GM04504 (cell line): ENCODE measurements around the gene DLL3.
"Not testable (repeated sequence)": the region's sequence is repeated elsewhere in the genome, so short reads cannot be mapped to it uniquely, and the experiment has no call there.

ENCODE experiments used
- DNase-seq: peaks from one replicate; pipeline ENCODE4 v3.0.0-alpha.2; 2012; ENCODE audit warnings: low read depth

The DLL3 gene

DNA sequence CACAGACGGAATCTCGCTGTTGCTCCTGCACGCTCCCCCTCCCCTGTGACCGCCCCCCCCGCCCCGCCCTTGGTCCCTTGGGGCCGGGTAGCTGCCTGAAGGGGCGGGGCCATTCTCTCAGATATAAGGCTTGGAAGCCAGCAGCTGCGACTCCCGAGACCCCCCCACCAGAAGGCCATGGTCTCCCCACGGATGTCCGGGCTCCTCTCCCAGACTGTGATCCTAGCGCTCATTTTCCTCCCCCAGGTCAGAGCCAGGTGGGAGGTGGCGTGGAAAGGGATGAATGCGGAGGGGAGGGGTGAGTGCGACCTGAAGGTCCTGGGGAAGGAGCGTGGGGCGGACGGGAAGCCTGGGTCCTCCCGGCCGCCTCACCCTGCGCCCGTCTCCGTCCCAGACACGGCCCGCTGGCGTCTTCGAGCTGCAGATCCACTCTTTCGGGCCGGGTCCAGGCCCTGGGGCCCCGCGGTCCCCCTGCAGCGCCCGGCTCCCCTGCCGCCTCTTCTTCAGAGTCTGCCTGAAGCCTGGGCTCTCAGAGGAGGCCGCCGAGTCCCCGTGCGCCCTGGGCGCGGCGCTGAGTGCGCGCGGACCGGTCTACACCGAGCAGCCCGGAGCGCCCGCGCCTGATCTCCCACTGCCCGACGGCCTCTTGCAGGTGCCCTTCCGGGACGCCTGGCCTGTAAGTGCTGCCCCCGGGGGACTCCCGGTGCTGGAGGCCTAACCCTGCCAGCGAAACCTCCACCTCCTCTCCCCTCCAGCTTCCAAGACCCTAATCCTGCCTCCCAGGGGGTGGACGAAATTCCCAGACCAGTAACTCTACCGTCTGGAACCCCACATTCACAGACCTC lies at the start of gene DLL3:
TSS of gene DLL3 (plus strand) at position 150 of the 845 bp plus-strand sequence. CDS start at position 178, 28 bp downstream.
- DNase-seq = no peak

DNA sequence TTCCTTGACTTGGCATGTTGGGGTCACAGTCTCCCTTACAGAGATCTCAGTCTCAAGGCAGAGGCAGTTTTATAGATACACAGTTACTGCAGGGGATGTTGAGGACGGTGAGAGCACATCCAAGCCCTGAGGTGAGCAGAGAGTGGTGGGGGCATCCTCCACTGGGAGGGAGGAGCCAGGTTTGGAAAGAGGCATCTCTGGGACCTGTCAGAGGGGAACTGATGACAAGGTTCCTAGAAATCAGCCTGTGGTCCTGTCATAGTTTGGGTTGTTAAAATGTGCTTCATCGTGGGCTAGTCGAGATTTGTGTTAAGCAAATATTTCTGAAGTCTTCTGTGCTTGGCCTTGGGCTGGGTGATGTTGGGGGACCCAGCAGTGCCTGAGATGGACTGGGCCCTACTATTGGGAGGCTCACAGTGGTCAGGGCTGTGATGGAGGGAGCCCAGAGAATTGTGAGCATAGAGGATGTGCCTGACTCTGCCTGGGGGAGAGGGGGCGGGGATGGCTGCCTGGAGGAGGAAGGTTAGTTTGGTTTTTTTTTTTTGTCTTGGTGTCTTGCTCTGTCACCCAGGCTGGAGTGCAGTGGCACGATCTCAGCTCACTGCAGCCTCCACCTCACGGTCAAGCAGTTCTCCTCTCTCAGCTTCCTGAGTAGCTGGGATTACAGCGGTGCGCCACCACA lies 49.5 kb upstream of the DLL3 start:
- DNase-seq = no peak

DNA sequence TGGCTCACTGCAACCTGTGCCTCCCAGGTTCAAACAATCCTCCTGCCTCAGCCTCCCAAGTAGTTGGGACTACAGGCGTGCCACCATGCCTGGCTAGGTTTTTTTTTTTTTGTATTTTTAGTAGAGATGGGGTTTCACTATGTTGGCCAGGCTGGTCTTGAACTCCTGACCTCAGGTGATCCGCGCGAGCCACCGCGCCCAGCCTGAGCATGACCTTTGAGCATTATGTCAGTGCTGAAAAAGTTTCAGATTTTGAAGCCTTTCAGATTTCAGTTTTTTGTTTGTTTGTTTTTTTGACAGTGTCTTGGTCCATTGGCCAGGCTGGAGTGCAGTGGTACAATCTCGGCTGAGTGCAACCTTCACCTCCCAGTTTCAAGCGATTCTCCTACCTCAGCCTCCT lies 47.5 kb upstream of the DLL3 start:
- DNase-seq = not testable (repeated sequence)

GRCh38 chr19:39463403-39463802 lies 35.3 kb upstream of the DLL3 start:
- no peak for DNase-seq

DNA sequence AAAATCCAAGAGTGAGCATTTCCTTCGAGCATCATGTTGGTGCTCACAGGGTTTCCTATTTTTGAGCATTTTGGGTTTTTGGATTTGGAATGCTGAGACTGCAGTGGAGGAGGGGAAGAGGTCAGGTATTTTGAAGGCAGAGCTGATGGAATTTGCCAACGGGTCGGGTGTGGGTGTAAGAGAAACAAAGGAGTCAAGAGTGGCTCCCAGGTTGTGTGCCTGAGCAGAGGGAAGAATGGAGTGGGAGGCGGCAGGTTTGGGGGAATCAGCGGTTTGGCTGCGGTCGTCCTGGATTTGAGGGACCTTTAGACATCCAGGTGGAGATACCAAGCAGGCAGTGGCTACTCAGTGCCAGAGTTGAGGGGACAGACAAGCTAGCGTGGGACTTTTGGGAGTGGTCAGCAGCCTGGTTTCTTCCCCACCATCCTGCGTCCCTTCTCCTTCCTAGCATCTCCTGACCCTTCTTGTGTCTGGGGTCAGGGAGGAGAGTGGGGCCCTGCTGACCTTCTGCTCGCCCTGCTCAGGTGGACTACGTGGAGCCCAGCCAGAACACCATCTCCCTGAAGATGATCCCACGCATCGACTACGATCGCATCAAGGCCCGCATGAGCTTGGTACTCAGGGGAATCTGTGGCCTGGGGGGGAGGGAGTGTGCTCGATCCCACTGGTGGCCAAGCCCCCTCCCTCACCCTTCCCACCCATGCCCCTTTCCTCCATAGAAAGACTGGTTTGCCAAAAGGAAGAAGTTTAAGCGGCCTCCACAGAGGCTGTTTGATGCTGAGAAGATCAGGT lies 32.6 kb upstream of the DLL3 start:
- DNase-seq = no peak

DNA sequence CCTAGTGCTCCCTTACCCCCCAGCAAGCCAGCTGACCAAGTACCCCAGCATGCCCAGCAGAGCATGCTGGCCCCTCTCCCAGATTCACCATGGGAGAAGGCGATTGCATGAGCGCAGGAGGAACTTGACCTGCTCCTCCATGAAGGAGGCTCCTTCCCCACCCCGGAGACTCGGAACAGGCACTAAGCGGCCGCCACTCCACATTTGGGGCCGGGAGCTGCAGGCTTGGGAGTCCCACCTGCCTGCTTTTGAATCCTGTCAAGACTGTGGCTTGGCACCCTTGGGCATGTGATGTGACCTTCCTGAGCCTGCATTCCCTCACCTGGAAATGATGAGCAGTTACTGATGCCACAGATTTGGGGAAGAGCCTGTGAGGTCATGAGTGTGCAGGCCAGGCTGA lies 30.8 kb upstream of the DLL3 start:
- no peak for DNase-seq

- DNase-seq = no peak
Observed at GRCh38 chr19:39469036-39469435, 29.7 kb upstream of the DLL3 start.

DNA sequence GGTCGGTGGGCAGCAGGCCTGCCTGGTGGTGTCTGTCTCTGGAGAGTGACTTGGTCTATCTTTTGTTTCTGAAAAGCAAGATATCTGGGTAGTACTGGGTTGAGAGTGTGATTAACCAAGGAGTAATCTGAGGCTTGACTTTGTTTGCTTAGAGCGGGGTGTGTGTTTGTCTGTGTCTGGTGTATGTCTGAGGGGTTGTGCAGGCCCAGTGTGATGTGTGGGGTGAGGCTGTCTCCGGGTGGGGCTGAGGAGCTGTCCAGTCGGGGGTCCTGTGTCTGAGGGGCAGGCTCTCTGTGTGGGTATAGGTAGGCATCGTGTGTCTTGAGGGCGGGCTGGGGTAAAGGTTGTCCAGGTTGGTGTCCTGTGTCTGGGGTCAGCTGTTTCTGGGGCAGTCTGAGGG lies 29.2 kb upstream of the DLL3 start:
- DNase-seq = no peak

DNA sequence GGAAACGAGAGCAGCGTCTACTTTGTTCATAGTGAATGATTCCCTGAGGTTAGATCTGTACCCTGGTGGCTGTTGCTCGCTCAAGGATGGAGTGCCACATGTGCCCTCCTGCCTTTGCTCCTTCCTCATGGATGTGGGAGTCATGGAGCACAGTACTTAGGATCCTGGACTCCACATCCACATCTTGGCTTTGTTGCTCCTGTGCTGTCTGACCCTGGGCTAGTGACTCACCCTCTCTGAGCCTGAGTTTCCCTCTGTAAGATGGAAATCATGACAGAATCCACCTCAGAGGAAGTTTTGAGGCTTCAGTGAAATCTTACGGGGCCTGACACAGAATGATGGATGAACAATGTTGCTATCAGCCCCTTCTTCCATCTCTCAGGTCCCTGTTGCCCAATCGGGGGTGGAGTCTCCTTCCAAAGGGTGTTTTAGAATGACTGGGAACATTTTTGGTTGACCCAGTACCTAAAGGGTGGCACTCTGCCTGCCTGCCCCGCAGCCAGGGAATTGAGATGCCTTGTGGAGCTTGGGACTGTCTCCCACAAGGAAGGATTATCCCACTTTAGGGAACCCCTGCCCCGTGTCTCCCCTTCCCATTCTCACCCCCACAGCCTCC lies 27.9 kb upstream of the DLL3 start:
- DNase-seq = no peak

- DNase-seq = no peak
Observed at GRCh38 chr19:39471756-39472536, 26.8 kb upstream of the DLL3 start.

- DNase-seq = no peak
Observed at GRCh38 chr19:39472746-39473442, 25.9 kb upstream of the DLL3 start.

DNA sequence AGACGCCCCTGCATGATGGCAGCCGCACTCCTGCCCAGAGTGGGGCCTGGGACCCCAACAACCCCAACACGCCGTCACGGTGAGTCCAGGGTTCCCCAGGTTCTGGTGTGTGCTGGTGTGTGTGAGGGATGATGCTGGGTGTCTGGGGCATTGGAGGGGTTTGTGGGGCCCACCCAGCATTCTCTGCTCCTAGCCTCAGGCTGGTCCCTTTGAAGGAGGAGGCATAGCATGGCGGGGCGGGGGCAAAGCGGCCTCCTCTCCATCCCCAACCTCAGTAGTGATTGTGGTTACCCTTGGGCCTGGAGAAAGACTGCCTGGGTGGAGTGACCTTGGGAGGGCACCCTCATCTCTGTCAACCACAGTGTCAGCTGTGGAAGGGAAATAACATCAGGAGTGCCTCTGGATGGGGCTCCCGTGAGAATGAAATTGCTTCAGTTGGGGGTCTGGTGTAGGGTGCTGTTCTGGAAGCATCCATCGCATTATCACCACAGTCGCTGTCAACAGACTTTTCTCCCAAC lies 25.2 kb upstream of the DLL3 start:
- no peak for DNase-seq

DNA sequence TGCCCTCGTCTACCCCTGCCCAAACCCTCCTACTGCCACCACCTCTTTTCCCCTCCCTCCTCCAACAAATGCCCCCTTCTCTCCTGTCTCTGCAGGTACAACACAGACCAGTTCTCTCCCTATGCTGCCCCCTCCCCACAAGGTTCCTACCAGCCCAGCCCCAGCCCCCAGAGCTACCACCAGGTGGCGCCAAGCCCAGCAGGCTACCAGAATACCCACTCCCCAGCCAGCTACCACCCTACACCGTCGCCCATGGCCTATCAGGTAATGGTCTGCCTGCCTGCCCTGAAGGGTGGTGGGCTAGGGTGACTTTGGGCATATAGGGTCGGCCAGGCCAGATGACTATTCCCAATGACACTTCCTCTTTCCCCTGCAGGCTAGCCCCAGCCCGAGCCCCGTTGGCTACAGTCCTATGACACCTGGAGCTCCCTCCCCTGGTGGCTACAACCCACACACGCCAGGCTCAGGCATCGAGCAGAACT lies 24.6 kb upstream of the DLL3 start:
- DNase-seq = no peak

DNA sequence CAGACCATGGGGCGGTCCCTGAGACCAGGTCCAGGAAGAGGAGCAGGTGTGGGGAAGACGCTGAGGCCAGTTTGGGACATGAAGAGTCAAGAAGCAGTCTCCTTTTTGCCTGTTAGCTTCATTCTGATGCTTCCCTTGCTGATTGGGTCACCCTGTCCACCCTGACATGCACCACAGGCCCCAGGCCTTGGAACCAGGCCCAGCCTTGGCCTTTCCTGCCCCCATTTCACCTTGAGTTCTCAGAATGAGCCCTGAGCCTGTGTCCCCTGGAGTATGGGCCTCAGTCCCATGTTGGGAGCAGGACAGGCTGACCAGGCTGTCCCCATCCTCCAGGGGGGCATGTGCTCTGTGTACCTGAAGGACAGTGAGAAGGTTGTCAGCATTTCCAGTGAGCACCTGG lies 23.0 kb upstream of the DLL3 start:
- DNase-seq = no peak

- DNase-seq = not testable (repeated sequence)
Observed at GRCh38 chr19:39479319-39479801, 19.4 kb upstream of the DLL3 start.

DNA sequence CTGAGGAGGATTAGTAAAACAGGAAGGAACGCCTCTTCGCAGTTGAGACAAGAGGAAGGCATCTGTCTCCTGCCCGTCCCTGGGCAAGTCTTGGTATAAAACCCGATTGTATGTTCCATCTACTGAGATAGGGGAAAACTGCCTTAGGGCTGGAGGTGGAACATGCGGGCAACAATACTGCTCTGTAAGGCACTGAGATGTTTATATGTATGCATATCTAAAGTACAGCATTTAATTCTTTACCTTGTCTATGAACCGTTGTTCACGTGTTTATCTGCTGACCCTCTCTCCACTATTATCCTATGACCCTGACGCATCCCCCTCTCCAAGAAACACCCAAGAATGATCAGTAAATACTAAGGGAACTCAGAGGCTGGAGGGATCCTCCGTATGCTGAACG lies 18.8 kb upstream of the DLL3 start:
- DNase-seq = no peak

DNA sequence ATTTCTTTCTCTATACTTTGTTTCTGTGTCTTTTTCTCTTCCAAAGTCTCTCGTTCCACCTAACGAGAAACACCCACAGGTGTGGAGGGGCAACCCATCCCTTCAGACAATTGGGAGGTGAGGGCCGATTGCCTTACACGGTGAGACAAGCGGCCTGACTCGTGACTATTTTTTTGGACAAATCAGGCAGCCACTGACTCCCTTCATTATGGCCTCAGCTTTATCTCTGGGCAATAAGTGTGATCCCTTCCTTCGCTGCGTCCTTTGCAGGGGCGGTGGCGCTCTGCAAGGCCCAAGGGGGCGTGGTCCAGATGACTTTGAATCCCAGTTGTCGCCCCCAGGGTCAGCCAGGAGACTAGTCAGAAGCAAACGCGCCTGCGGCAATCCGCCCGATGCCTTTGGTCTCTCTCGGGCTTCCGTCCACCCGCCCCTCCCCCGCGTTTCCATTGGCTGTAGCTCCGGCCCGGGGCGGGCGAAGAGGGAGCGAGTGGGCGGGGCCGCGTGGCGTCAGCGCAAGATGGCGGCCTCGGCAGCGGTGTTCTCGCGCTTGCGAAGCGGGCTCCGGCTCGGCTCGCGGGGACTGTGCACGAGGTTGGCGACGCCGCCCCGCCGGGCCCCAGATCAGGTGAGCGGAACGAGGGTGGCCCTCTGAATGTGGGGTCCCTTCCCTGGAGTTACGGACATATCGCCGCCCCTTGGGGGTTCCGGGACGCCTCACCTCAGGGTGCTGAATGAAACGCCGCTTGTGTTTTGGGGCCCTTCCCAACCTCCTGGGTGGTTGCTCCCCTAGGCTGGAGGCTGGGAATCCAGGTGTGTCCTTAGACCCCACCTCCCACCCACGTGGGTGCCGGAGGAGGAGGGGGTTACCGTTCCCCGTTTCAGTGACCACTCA lies 18.2 kb upstream of the DLL3 start, which contains the start of gene TIMM50:
TSS of gene TIMM50 (plus strand) at position 502 of the 892 bp plus-strand sequence. CDS start at position 518, 16 bp downstream.
- DNase-seq = peak; percentile 81

GRCh38 chr19:39481229-39481545 lies 17.6 kb upstream of the DLL3 start:
- no peak for DNase-seq

- no peak for DNase-seq
Observed at GRCh38 chr19:39481676-39482075, 17.1 kb upstream of the DLL3 start.
